ENCODE measurements around the gene SLC66A2.
"Not testable (repeated sequence)": the region's sequence is repeated elsewhere in the genome, so short reads cannot be mapped to it uniquely, and the experiment has no call there.

SLC66A2 gene

DNA sequence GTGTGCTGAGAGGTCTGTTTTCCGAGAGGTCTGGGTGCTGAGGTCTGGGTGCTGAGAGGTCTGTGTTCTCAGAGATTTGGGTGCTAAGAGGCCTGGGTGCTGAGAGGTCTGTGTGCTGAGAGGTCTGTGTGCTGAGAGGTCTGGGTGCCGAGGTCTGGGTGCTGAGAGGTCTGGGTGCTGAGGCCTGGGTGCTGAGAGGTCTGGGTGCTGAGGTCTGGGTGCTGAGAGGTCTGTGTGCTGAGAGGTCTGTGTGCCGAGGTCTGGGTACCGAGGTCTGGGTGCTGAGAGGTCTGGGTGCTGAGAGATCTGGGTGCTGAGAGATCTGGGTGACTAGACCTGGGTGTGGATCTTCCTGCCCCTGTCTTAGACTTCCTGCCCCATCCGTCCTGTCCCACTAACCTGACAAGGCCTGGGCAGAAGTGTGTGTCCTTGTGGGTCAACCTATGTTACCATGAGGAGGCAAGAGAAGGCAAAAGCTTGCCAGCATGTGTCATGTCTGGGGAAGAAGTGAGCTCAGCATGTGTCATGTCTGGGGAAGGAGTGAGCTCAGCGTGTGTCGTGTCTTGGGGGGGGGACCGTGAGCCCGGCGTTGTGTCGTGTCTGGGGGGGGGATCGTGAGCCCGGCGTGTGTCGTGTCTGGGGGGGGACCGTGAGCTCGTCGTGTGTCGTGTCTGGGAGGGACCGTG lies 84.4 kb downstream of the SLC66A2 start:
- TF ChIP-seq Cebpa-rat (IDR thresholded peaks at IDR 0.05) = no peak
- H3K36me3 ChIP-seq = no peaks in the 10 kb centered on the region
- no peak overlapping the region for H3K4me2 ChIP-seq
- peak overlapping the region in 2 of 11 experiments; percentile 14 to 19; a peak in 1 of 22 replicates for H3K9ac ChIP-seq
- H4K20me1 ChIP-seq = no peaks in the 10 kb centered on the region; a peak in 1 of 22 replicates
- H3K4me3 ChIP-seq = no peak overlapping the region
- peaks cover 7 to 35% (median 28%) of the 10 kb centered on the region in 10 experiments; a peak in 19 of 20 replicates for H3K4me1 ChIP-seq
- peaks cover 0 to 8% (median 0%) of the 10 kb centered on the region in 11 experiments; a peak in 1 of 22 replicates for H3K27me3 ChIP-seq
- H3K9me3 ChIP-seq (replicated peaks in 1 of 11) = peaks cover 13 to 25% (median 18%) of the 10 kb centered on the region in 11 experiments
- peak overlapping the region in 2 of 11 experiments; percentile 9 to 35; a peak in 2 of 22 replicates for H3K27ac ChIP-seq

DNA sequence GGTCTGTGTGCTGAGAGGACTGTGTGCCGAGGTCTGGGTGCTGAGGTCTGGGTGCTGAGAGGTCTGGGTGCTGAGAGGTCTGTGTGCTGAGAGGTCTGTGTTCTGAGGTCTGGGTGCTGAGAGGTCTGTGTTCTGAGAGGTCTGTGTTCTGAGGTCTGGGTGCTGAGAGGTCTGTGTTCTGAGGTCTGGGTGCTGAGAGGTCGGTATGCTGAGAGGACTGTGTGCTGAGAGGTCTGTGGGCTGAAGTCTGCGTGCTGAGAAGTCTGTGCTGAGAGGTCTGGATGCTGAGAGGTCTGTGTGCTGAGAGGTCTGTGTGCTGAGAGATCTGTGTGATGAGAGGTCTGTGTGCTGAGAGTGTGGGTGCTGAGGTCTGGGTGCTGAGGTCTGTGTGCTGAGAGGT lies 85.5 kb downstream of the SLC66A2 start:
- H3K27me3 ChIP-seq, H3K4me2 ChIP-seq, H3K4me3 ChIP-seq, H3K27ac ChIP-seq, H3K9ac ChIP-seq, H3K36me3 ChIP-seq, H4K20me1 ChIP-seq: not testable (repeated sequence)
- Histone ChIP-seq H3K9me3 (replicated peaks in 1 of 11) (peaks cover 24 to 36% (median 28%) of the 10 kb centered on the region in 11 experiments), H3K4me1 (peaks cover 7 to 26% (median 24%) of the 10 kb centered on the region in 10 experiments; a peak in 19 of 20 replicates)

GRCh38 chr18:79864955-79865354 lies 86.5 kb downstream of the SLC66A2 start:
- not testable (repeated sequence) for H4K20me1 ChIP-seq, H3K9ac ChIP-seq, H3K4me3 ChIP-seq, H3K27me3 ChIP-seq, H3K27ac ChIP-seq, H3K36me3 ChIP-seq, H3K4me2 ChIP-seq
- H3K4me1 ChIP-seq = peaks cover 2 to 16% (median 14%) of the 10 kb centered on the region in 10 experiments; a peak in 19 of 20 replicates
- peaks cover 24 to 38% (median 32%) of the 10 kb centered on the region in 11 experiments for H3K9me3 ChIP-seq (replicated peaks in 1 of 11)

GRCh38 chr18:79864006-79864725 lies 87.3 kb downstream of the SLC66A2 start:
- peaks cover 0 to 4% (median 0%) of the 10 kb centered on the region in 11 experiments; a peak in 1 of 22 replicates for H3K27me3 ChIP-seq
- no peaks in the 10 kb centered on the region; a peak in 1 of 22 replicates for H4K20me1 ChIP-seq
- H3K27ac ChIP-seq = no peak overlapping the region
- no peak for TF ChIP-seq Cebpa-rat (IDR thresholded peaks at IDR 0.05)
- H3K9me3 ChIP-seq (replicated peaks in 1 of 11) = peaks cover 24 to 38% (median 32%) of the 10 kb centered on the region in 11 experiments
- no peak overlapping the region for H3K4me2 ChIP-seq
- H3K4me3 ChIP-seq = no peak overlapping the region
- H3K36me3 ChIP-seq = no peaks in the 10 kb centered on the region
- H3K4me1 ChIP-seq = peaks cover 0 to 8% (median 6%) of the 10 kb centered on the region in 10 experiments; a peak in 16 of 20 replicates
- no peak overlapping the region for H3K9ac ChIP-seq

- Histone ChIP-seq H3K27me3 (no peaks in the 10 kb centered on the region), H4K20me1 (no peaks in the 10 kb centered on the region; a peak in 1 of 22 replicates), H3K9me3 (replicated peaks in 1 of 11) (peaks cover 24 to 36% (median 32%) of the 10 kb centered on the region in 11 experiments), H3K9ac (no peak overlapping the region), H3K4me2 (no peak overlapping the region), H3K4me1 (0 out of 20 replicates have a peak, but pooled peaks cover 0 to under 1% (median 0%) of the 10 kb centered on the region in 10 experiments), H3K4me3 (no peak overlapping the region), H3K27ac (no peak overlapping the region), H3K36me3 (no peaks in the 10 kb centered on the region)
- TF ChIP-seq Cebpa-rat (IDR thresholded peaks at IDR 0.05) = no peak
These were observed 88.1 kb downstream of the SLC66A2 start for GRCh38 chr18:79863161-79864005.

DNA sequence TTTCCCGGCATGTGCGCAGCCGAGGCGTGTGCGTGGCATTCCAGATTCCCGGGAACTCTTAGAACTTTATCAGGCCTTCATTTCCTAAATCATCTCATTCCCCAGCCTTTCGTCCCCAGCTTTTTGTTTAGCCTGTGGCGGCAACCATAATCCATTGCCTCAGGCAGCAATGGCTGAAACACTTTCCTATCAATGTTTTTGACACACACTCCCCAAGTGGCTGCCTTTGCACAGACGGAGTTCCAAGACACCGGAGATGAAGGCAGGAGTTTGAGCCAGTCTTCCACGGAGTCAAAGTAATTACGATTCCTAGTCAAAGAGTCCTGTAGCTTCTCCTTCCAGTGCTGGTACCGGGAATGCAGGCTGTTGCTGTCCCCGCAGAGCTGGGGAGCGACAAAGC lies 88.9 kb downstream of the SLC66A2 start:
- H3K4me2 ChIP-seq = no peak overlapping the region
- H4K20me1 ChIP-seq = no peaks in the 10 kb centered on the region; a peak in 1 of 22 replicates
- no peak overlapping the region for H3K27ac ChIP-seq
- no peak overlapping the region for H3K9ac ChIP-seq
- peaks cover 0 to 2% (median 0%) of the 10 kb centered on the region in 11 experiments; a peak in 1 of 22 replicates for H3K27me3 ChIP-seq
- H3K36me3 ChIP-seq = no peaks in the 10 kb centered on the region
- no peak overlapping the region for H3K4me3 ChIP-seq
- peaks cover 0 to 4% (median 2%) of the 10 kb centered on the region in 10 experiments; a peak in 12 of 20 replicates for H3K4me1 ChIP-seq
- H3K9me3 ChIP-seq (replicated peaks in 1 of 11) = peaks cover 24 to 33% (median 30%) of the 10 kb centered on the region in 11 experiments
- no peak for TF ChIP-seq Cebpa-rat (IDR thresholded peaks at IDR 0.05)

DNA sequence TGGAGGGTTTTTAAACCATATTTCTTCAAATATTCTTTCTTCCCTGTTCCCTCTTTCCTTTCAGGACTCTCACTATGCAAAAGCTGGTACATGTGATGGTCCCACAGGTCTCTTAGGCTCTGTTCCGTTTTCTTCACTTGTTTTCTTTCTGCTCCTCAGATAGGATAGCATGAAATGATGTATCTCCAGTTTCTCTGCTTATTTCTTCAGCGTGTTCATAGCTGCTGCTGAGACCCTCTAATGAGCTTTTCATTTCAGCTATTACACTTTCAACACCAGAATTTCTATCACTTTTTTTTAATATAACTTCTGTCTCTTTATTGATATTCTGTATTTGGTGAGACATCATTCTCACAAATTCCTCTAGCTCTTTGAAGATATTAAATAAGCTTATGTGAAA lies 89.8 kb downstream of the SLC66A2 start:
- no peak overlapping the region for H3K27ac ChIP-seq
- H3K9ac ChIP-seq = no peak overlapping the region
- H3K36me3 ChIP-seq = no peaks in the 10 kb centered on the region
- no peak overlapping the region for H3K4me3 ChIP-seq
- no peaks in the 10 kb centered on the region for H4K20me1 ChIP-seq
- peaks cover 24 to 33% (median 30%) of the 10 kb centered on the region in 11 experiments for H3K9me3 ChIP-seq (replicated peaks in 1 of 11)
- no peak overlapping the region for H3K4me2 ChIP-seq
- TF ChIP-seq Cebpa-rat (IDR thresholded peaks at IDR 0.05) = no peak
- peaks cover 0 to 6% (median 0%) of the 10 kb centered on the region in 11 experiments; a peak in 1 of 22 replicates for H3K27me3 ChIP-seq
- H3K4me1 ChIP-seq = peaks cover 0 to 13% (median 9%) of the 10 kb centered on the region in 10 experiments; a peak in 16 of 20 replicates

DNA sequence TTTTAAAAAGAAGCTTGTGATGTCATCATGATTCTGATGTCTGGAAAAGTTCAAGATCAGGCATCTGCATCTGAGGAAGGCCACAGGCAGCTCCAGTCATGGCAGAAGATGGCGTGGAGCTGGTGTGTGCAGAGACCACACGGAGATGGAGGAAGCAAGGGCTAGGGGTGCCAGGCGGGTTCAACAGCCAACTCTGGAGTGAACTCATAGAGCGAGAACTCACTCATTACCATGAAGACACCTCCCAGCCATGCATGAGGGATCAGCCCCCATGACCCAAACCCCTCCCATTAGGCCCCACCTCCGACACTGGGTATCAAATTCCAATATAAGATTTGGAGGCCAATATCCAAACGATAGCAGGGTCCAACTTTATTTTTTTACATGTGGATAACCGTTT lies 92.1 kb downstream of the SLC66A2 start:
- no peak for TF ChIP-seq Cebpa-rat (IDR thresholded peaks at IDR 0.05)
- Histone ChIP-seq H3K4me1 (peaks cover 23 to 37% (median 33%) of the 10 kb centered on the region in 10 experiments), H3K4me2 (no peak overlapping the region), H3K27me3 (peaks cover 0 to 22% (median 0%) of the 10 kb centered on the region in 11 experiments; a peak in 6 of 22 replicates), H4K20me1 (no peaks in the 10 kb centered on the region), H3K9me3 (replicated peaks in 1 of 11) (peaks cover 24 to 33% (median 30%) of the 10 kb centered on the region in 11 experiments), H3K27ac (no peak overlapping the region), H3K4me3 (no peak overlapping the region), H3K36me3 (no peaks in the 10 kb centered on the region), H3K9ac (no peak overlapping the region)

Data from BLaER1 treated with 17β-estradiol and CSF1 and Interleukin-3, amounts not matched to agents 10 nM and 100 nM (cell line).